Osteoblast (primary cell): ENCODE data around the gene PRR33. TPM values are rescaled to one million over a fixed set of nuclear protein-coding genes. Genes with fewer than 3 reads are reported as not detected.

Experiments
- DNase-seq: peaks from one replicate; pipeline ENCODE4 v3.0.0; 2011; ENCODE audit warnings: low spot score, mixed read lengths; ENCODE audit not compliant: insufficient read length; ENCODE audit errors: missing footprints
- H2AFZ ChIP-seq: 2 replicates; pipeline ENCODE4 v1.6.0; 2011; ENCODE audit warnings: mild to moderate bottlenecking, low read length
- H3K27ac ChIP-seq: 2 replicates; pipeline ENCODE4 v1.5.1; 2011; ENCODE audit warnings: mild to moderate bottlenecking, low read depth, low read length, moderate library complexity
- H3K27me3 ChIP-seq: 2 replicates; pipeline ENCODE4 v1.6.0; 2012; ENCODE audit warnings: mild to moderate bottlenecking, control low read depth, inconsistent platforms, low read length, moderate library complexity; ENCODE audit not compliant: insufficient read depth
- H3K36me3 ChIP-seq: 2 replicates; pipeline ENCODE4 v1.5.1; 2011; ENCODE audit warnings: mild to moderate bottlenecking, low read length, control low read depth, moderate library complexity; ENCODE audit not compliant: insufficient read depth
- H3K4me1 ChIP-seq: 2 replicates; pipeline ENCODE4 v1.5.1; 2011; ENCODE audit warnings: mild to moderate bottlenecking, low read length, control low read depth, moderate library complexity; ENCODE audit not compliant: insufficient read depth
- H3K4me2 ChIP-seq: 2 replicates; pipeline ENCODE4 v1.6.0; 2011; ENCODE audit warnings: mild to moderate bottlenecking, low read length; ENCODE audit not compliant: insufficient read depth
- H3K4me3 ChIP-seq: fragments of 200-600 bp; sonication (generic); 3 replicates; pipeline ENCODE4 v1.5.1; 2012; ENCODE audit warnings: mild to moderate bottlenecking, low read length, inconsistent platforms; ENCODE audit not compliant: insufficient read depth
- H3K79me2 ChIP-seq: 2 replicates; pipeline ENCODE4 v1.6.0; 2012; ENCODE audit warnings: mild to moderate bottlenecking, low read length, control low read depth, inconsistent platforms; ENCODE audit not compliant: insufficient read depth
- H3K9me3 ChIP-seq: 2 replicates; pipeline ENCODE4 v1.5.1; 2011; ENCODE audit warnings: low read depth, low read length, control low read depth
- H4K20me1 ChIP-seq: 2 replicates; pipeline ENCODE4 v1.6.0; 2012; ENCODE audit warnings: mild to moderate bottlenecking, low read length, control low read depth; ENCODE audit not compliant: insufficient read depth
- total RNA-seq: library from RNA; depleted of rRNA; stranded (reverse); fragments of >200 nt; gene quantifications from 2 replicates; pipeline ENCODE4 v1.2.3, GENCODE V29; 2012
- TF ChIP-seq, protein P1 (sequence below): IDR thresholded peaks from 2 replicates; pipeline ENCODE4 v1.5.1; 2011; ENCODE audit warnings: mild to moderate bottlenecking, low read depth, low read length, moderate library complexity; ENCODE audit errors: extremely low read depth

The PRR33 gene
- total RNA-seq, 1 donor, result not detected

DNA sequence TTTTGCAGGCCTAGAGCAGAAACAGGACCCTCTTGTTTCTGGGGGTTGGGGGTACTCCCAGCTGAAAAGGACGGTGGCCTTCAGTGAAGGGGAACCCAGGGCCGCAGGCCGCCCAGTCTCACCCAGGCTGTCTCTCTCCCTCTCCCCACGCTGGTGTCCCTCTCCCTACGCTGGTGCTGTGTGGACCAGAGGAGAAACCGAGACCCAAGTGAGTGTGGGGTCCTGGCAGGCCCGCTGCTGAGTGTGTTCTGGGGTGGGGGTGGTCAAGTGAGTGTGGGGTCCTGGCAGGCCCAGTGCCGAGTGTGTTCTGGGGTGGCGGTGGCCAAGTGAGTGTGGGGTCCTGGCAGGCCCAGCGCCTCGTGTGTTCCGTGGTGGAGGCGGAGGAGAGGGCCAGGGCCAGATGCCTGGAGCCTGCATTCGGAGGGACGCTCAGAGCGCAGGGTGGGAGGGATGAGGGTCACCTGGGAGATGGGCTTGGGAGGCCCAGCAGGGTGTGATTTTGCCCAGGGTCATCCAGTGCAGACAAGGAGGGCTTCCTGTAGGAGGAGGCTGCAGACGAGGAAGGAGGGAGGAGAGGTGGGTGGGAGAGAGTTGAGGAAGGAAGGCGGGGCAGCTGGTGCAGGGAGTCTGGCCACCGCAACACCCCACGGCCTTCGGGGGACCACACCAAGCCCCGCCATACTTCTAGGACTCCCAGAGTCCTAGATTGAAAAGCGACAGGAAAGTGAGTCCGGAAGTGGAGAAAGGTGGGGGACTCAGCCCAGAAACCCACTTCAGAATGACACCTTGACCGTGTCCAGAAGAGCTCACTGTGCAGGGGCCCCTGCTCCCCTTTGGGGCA is 38.1 kb upstream of the PRR33 start:
- no peaks in the 10 kb centered on the region for H4K20me1 ChIP-seq
- TF ChIP-seq, protein P1, sequence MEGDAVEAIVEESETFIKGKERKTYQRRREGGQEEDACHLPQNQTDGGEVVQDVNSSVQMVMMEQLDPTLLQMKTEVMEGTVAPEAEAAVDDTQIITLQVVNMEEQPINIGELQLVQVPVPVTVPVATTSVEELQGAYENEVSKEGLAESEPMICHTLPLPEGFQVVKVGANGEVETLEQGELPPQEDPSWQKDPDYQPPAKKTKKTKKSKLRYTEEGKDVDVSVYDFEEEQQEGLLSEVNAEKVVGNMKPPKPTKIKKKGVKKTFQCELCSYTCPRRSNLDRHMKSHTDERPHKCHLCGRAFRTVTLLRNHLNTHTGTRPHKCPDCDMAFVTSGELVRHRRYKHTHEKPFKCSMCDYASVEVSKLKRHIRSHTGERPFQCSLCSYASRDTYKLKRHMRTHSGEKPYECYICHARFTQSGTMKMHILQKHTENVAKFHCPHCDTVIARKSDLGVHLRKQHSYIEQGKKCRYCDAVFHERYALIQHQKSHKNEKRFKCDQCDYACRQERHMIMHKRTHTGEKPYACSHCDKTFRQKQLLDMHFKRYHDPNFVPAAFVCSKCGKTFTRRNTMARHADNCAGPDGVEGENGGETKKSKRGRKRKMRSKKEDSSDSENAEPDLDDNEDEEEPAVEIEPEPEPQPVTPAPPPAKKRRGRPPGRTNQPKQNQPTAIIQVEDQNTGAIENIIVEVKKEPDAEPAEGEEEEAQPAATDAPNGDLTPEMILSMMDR, result no peak
- no peak overlapping the region for H3K4me2 ChIP-seq
- no peak overlapping the region for H3K27ac ChIP-seq
- H3K79me2 ChIP-seq, result no peaks in the 10 kb centered on the region
- peak; percentile 68 for DNase-seq
- H3K36me3 ChIP-seq, result no peaks in the 10 kb centered on the region
- H2AFZ ChIP-seq, result no peak overlapping the region
- H3K9me3 ChIP-seq, result no peaks in the 10 kb centered on the region
- H3K4me3 ChIP-seq, result no peak overlapping the region
- peaks cover 7% of the 10 kb centered on the region for H3K4me1 ChIP-seq
- no peaks in the 10 kb centered on the region for H3K27me3 ChIP-seq

- Histone ChIP-seq H3K4me2 (no peak overlapping the region), H3K36me3 (no peaks in the 10 kb centered on the region), H3K9me3 (no peaks in the 10 kb centered on the region), H2AFZ (no peak overlapping the region), H3K27me3 (no peaks in the 10 kb centered on the region), H3K27ac (no peak overlapping the region), H4K20me1 (no peaks in the 10 kb centered on the region), H3K4me1 (peaks cover 7% of the 10 kb centered on the region), H3K4me3 (no peak overlapping the region), H3K79me2 (no peaks in the 10 kb centered on the region)
- peak; percentile 38 for DNase-seq
- TF ChIP-seq, protein P1, result no peak
Measured at GRCh38 chr11:1928891-1929541, 37.3 kb upstream of the PRR33 start.

GRCh38 chr11:1928470-1928890 is 36.8 kb upstream of the PRR33 start:
- H3K27me3 ChIP-seq, result no peaks in the 10 kb centered on the region
- no peak overlapping the region for H3K4me2 ChIP-seq
- no peak overlapping the region for H2AFZ ChIP-seq
- peak; percentile 80 for DNase-seq
- no peak overlapping the region for H3K27ac ChIP-seq
- no peaks in the 10 kb centered on the region for H3K9me3 ChIP-seq
- H3K36me3 ChIP-seq, result no peaks in the 10 kb centered on the region
- no peak overlapping the region for H3K4me3 ChIP-seq
- H3K4me1 ChIP-seq, result peaks cover 7% of the 10 kb centered on the region
- H4K20me1 ChIP-seq, result no peaks in the 10 kb centered on the region
- TF ChIP-seq, protein P1, result no peak
- H3K79me2 ChIP-seq, result no peaks in the 10 kb centered on the region

DNA sequence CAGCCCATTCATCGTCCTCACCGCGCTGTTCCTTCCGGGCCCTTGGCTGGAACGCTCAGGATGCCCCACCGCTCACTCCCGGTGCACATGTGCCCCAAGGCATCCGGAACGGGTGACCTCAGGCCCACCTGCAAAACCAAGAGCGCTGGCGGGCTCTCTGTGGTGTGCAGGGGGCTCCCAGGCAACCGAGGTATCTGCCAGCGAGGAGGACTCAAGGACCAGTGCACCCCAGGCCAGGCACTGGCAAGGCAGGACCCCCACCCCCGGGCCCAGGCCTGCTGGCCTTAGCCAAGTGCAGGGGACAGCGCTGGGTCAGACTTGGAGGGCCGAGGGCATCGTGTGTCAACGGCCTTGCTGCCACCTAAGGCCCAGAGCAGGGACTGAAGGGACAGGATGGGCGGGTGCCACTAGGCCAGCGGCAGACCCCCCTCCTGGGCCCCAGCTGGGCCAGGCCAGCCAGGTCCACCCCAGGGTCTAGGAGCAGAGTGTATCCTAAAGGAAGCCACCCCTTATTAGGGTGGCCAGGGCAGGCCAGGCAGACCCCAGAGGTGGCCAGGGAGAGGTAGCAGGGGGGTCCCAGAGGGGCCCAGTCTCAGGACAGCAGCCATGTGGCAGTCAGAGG is 36.3 kb upstream of the PRR33 start:
- no peaks in the 10 kb centered on the region for H3K36me3 ChIP-seq
- H3K4me3 ChIP-seq, result no peak overlapping the region
- H3K27ac ChIP-seq, result no peak overlapping the region
- TF ChIP-seq, protein P1, result no peak
- H4K20me1 ChIP-seq, result no peaks in the 10 kb centered on the region
- no peaks in the 10 kb centered on the region for H3K9me3 ChIP-seq
- H3K4me2 ChIP-seq, result no peak overlapping the region
- H3K27me3 ChIP-seq, result no peaks in the 10 kb centered on the region
- H3K4me1 ChIP-seq, result peaks cover 7% of the 10 kb centered on the region
- H2AFZ ChIP-seq, result no peak overlapping the region
- H3K79me2 ChIP-seq, result no peaks in the 10 kb centered on the region
- DNase-seq, result peak; percentile 82
